WTC11 (cell line): ENCODE data around the gene ATP6V1C2. TPM values are rescaled to one million over a fixed set of nuclear protein-coding genes. Genes with fewer than 3 reads are reported as not detected.

Experiments
- ATAC-seq: fragments of 200-7000 bp; cut with Tn5 transposase; 2 replicates; pipeline ENCODE4 v1.10.0; 2021; ENCODE audit warnings: mild to moderate bottlenecking, moderate library complexity
- CTCF ChIA-PET: fragments of 300-600 bp; sonication (Branson Sonifier 250); formaldehyde crosslinking; loops from one replicate; lab custom pipeline; 2021; ENCODE audit warnings: antibody characterized with exemption; lab: Charles Lee
- POLR2A ChIA-PET: fragments of 350-600 bp; sonication (Branson Sonifier 250); formaldehyde crosslinking; loops from one replicate; lab custom pipeline; 2021; ENCODE audit warnings: antibody characterized with exemption; lab: Charles Lee
- DNase-seq: peaks from one replicate; pipeline ENCODE4 v3.0.0; 2021; ENCODE audit warnings: low spot score
- H3K27ac Mint-ChIP-seq: 2 replicates; pipeline ENCODE4 v1.8.0; 2021; ENCODE audit warnings: mixed read lengths
- H3K27me3 Mint-ChIP-seq: 2 replicates; pipeline ENCODE4 v1.8.0; 2021; ENCODE audit warnings: low read depth, mild to moderate bottlenecking, moderate library complexity, mixed read lengths
- H3K36me3 Mint-ChIP-seq: 2 replicates; pipeline ENCODE4 v1.8.0; 2021; ENCODE audit warnings: mixed read lengths
- H3K4me1 Mint-ChIP-seq: 2 replicates; pipeline ENCODE4 v1.8.0; 2022; ENCODE audit warnings: mixed read lengths
- H3K4me3 Mint-ChIP-seq: 2 replicates; pipeline ENCODE4 v1.8.0; 2021; ENCODE audit warnings: mild to moderate bottlenecking, moderate library complexity, mixed read lengths
- H3K9me3 Mint-ChIP-seq: 2 replicates; pipeline ENCODE4 v1.8.0; 2021; ENCODE audit warnings: mixed read lengths
- EMX1 ChIP-seq: fragments of 250-450 bp; sonication (Bioruptor Pico); IDR thresholded peaks from 2 replicates; pipeline ENCODE4 v1.8.0; 2021; ENCODE audit warnings: mild to moderate bottlenecking
- FOXJ3 ChIP-seq: sonication (generic); formaldehyde crosslinking; IDR thresholded peaks from 2 replicates; pipeline ENCODE4 v1.9.0; 2021; ENCODE audit warnings: missing genetic modification reagents, mild to moderate bottlenecking, borderline replicate concordance
- FOXP1 ChIP-seq: sonication (generic); formaldehyde crosslinking; IDR thresholded peaks from 2 replicates; pipeline ENCODE4 v1.8.0; 2022; ENCODE audit warnings: missing genetic modification reagents, mild to moderate bottlenecking, moderate library complexity, borderline replicate concordance
- GRHL2 ChIP-seq: fragments of 250-450 bp; sonication (Bioruptor Pico); IDR thresholded peaks from 2 replicates; pipeline ENCODE4 v1.8.0; 2022; ENCODE audit warnings: mild to moderate bottlenecking, moderate library complexity; ENCODE audit not compliant: insufficient replicate concordance, severe bottlenecking
- NFE2L1 ChIP-seq: sonication (generic); formaldehyde crosslinking; IDR thresholded peaks from 2 replicates; pipeline ENCODE4 v1.8.1; 2023; ENCODE audit warnings: missing genetic modification reagents
- NFYB ChIP-seq: sonication (generic); formaldehyde crosslinking; conservative IDR thresholded peaks from 2 replicates; pipeline ENCODE4 v1.8.0; 2022; ENCODE audit warnings: low read depth, missing genetic modification reagents
- PRRX2 ChIP-seq: fragments of 250-450 bp; sonication (Bioruptor Pico); IDR thresholded peaks from 2 replicates; pipeline ENCODE4 v1.8.0; 2021; ENCODE audit warnings: mild to moderate bottlenecking
- RORB ChIP-seq: fragments of 250-450 bp; sonication (Bioruptor Pico); IDR thresholded peaks from 2 replicates; pipeline ENCODE4 v1.9.0; 2021; ENCODE audit warnings: mild to moderate bottlenecking
- SMAD3 ChIP-seq: sonication (generic); formaldehyde crosslinking; IDR thresholded peaks from 2 replicates; pipeline ENCODE4 v1.8.0; 2022; ENCODE audit warnings: missing genetic modification reagents, mild to moderate bottlenecking, borderline replicate concordance
- SP1 ChIP-seq: sonication (generic); formaldehyde crosslinking; conservative IDR thresholded peaks from 2 replicates; pipeline ENCODE4 v1.8.1; 2022; ENCODE audit warnings: missing genetic modification reagents
- ZNF138 ChIP-seq: sonication (generic); formaldehyde crosslinking; conservative IDR thresholded peaks from 2 replicates; pipeline ENCODE4 v1.8.1; 2022; ENCODE audit warnings: mild to moderate bottlenecking, moderate library complexity, missing genetic modification reagents
- ZNF396 ChIP-seq: fragments of 250-450 bp; sonication (Bioruptor Pico); IDR thresholded peaks from 2 replicates; pipeline ENCODE4 v1.8.0; 2021; ENCODE audit warnings: mild to moderate bottlenecking, moderate library complexity, borderline replicate concordance
- ZNF671 ChIP-seq: fragments of 250-450 bp; sonication (Bioruptor Pico); IDR thresholded peaks from 2 replicates; pipeline ENCODE4 v1.8.0; 2021; ENCODE audit warnings: mild to moderate bottlenecking
- total RNA-seq: library from RNA; stranded (reverse); gene quantifications from 3 replicates; pipeline ENCODE4 v1.2.3, GENCODE V29; 2021
- TF ChIP-seq, protein P1 (sequence below): sonication (generic); formaldehyde crosslinking; IDR thresholded peaks from 2 replicates; pipeline ENCODE4 v1.8.0; 2022; ENCODE audit warnings: mild to moderate bottlenecking, missing genetic modification reagents
- TF ChIP-seq, protein P2 (sequence below): sonication (generic); formaldehyde crosslinking; IDR thresholded peaks from 2 replicates; pipeline ENCODE4 v1.8.1; 2022; ENCODE audit warnings: mild to moderate bottlenecking, moderate library complexity, missing genetic modification reagents
- TF ChIP-seq, protein P3 (sequence below): fragments of 250-450 bp; sonication (Bioruptor Pico); IDR thresholded peaks from 2 replicates; pipeline ENCODE4 v1.8.0; 2021; ENCODE audit warnings: mild to moderate bottlenecking
- TF ChIP-seq, protein P4 (sequence below): sonication (generic); formaldehyde crosslinking; IDR thresholded peaks from 2 replicates; pipeline ENCODE4 v1.8.0; 2022; ENCODE audit warnings: mild to moderate bottlenecking, missing genetic modification reagents
- TF ChIP-seq, protein P5 (sequence below): sonication (generic); formaldehyde crosslinking; IDR thresholded peaks from 2 replicates; pipeline ENCODE4 v1.8.0; 2023; ENCODE audit warnings: missing genetic modification reagents
- TF ChIP-seq, protein P6 (sequence below): sonication (generic); formaldehyde crosslinking; IDR thresholded peaks from 2 replicates; pipeline ENCODE4 v1.8.1; 2023; ENCODE audit warnings: mild to moderate bottlenecking, moderate library complexity, missing genetic modification reagents
- TF ChIP-seq, protein P7 (sequence below): fragments of 250-450 bp; sonication (Bioruptor Pico); conservative IDR thresholded peaks from 2 replicates; pipeline ENCODE4 v1.9.0; 2021; ENCODE audit warnings: mild to moderate bottlenecking

The ATP6V1C2 gene
- total RNA-seq, 1 experiment from 2014 or later = 0.42 TPM

DNA sequence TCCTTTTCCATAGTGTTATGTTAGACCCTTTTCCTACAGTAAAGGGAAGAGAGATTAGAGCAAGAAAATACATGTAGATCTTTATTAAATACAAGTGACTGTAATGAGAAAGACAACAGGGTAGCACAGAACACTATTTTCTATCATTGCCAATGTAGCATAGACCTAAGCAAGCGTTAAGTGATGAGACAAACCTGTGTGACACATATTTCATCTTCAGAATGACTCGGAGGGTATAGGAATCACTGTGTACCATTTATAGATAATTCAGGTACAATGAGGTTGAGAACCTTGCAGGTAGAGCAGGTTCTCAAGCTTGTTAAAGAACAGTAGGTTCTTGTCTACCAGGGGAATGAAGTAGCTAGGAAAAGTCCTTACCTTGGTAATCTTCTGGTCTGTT, 75.3 kb downstream of the ATP6V1C2 start:
- CTCF ChIA-PET = no interaction called here
- peaks cover 16% of the 10 kb centered on the region for H3K4me1 Mint-ChIP-seq
- POLR2A ChIA-PET = no interaction called here
- DNase-seq (no peak), ATAC-seq (no peak)
- H3K36me3 Mint-ChIP-seq = peaks cover 73% of the 10 kb centered on the region
- no peaks in the 10 kb centered on the region for H3K9me3 Mint-ChIP-seq
- no peaks in the 10 kb centered on the region for H3K27me3 Mint-ChIP-seq
- no peak overlapping the region for H3K4me3 Mint-ChIP-seq
- no peak for TF ChIP-seq ZNF396 (CRISPR knock-in tag)
- TF ChIP-seq, protein P1, sequence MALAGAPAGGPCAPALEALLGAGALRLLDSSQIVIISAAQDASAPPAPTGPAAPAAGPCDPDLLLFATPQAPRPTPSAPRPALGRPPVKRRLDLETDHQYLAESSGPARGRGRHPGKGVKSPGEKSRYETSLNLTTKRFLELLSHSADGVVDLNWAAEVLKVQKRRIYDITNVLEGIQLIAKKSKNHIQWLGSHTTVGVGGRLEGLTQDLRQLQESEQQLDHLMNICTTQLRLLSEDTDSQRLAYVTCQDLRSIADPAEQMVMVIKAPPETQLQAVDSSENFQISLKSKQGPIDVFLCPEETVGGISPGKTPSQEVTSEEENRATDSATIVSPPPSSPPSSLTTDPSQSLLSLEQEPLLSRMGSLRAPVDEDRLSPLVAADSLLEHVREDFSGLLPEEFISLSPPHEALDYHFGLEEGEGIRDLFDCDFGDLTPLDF = no peak
- no peak for TF ChIP-seq EMX1
- TF ChIP-seq, protein P2, sequence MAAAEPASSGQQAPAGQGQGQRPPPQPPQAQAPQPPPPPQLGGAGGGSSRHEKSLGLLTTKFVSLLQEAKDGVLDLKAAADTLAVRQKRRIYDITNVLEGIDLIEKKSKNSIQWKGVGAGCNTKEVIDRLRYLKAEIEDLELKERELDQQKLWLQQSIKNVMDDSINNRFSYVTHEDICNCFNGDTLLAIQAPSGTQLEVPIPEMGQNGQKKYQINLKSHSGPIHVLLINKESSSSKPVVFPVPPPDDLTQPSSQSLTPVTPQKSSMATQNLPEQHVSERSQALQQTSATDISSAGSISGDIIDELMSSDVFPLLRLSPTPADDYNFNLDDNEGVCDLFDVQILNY = no peak
- no peak for TF ChIP-seq NFYB
- no peak for TF ChIP-seq FOXJ3
- no peak for TF ChIP-seq RORB (CRISPR knock-in tag)
- no peak for TF ChIP-seq FOXP1
- TF ChIP-seq SP1 (CRISPR knock-in tag) = no peak
- no peak for TF ChIP-seq ZNF138 (CRISPR knock-in tag)
- TF ChIP-seq, protein P3, sequence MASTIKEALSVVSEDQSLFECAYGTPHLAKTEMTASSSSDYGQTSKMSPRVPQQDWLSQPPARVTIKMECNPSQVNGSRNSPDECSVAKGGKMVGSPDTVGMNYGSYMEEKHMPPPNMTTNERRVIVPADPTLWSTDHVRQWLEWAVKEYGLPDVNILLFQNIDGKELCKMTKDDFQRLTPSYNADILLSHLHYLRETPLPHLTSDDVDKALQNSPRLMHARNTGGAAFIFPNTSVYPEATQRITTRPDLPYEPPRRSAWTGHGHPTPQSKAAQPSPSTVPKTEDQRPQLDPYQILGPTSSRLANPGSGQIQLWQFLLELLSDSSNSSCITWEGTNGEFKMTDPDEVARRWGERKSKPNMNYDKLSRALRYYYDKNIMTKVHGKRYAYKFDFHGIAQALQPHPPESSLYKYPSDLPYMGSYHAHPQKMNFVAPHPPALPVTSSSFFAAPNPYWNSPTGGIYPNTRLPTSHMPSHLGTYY = no peak
- TF ChIP-seq, protein P4, sequence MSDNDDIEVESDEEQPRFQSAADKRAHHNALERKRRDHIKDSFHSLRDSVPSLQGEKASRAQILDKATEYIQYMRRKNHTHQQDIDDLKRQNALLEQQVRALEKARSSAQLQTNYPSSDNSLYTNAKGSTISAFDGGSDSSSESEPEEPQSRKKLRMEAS (CRISPR knock-in tag) = no peak
- TF ChIP-seq ZNF671 = no peak
- TF ChIP-seq SMAD3 (CRISPR knock-in tag) = no peak
- TF ChIP-seq, protein P5, sequence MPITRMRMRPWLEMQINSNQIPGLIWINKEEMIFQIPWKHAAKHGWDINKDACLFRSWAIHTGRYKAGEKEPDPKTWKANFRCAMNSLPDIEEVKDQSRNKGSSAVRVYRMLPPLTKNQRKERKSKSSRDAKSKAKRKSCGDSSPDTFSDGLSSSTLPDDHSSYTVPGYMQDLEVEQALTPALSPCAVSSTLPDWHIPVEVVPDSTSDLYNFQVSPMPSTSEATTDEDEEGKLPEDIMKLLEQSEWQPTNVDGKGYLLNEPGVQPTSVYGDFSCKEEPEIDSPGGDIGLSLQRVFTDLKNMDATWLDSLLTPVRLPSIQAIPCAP (CRISPR knock-in tag) = no peak
- TF ChIP-seq PRRX2 = no peak
- TF ChIP-seq, protein P6, sequence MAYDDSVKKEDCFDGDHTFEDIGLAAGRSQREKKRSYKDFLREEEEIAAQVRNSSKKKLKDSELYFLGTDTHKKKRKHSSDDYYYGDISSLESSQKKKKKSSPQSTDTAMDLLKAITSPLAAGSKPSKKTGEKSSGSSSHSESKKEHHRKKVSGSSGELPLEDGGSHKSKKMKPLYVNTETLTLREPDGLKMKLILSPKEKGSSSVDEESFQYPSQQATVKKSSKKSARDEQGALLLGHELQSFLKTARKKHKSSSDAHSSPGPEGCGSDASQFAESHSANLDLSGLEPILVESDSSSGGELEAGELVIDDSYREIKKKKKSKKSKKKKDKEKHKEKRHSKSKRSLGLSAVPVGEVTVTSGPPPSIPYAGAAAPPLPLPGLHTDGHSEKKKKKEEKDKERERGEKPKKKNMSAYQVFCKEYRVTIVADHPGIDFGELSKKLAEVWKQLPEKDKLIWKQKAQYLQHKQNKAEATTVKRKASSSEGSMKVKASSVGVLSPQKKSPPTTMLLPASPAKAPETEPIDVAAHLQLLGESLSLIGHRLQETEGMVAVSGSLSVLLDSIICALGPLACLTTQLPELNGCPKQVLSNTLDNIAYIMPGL = no peak
- no peak for TF ChIP-seq GRHL2 (CRISPR knock-in tag)
- TF ChIP-seq, protein P7, sequence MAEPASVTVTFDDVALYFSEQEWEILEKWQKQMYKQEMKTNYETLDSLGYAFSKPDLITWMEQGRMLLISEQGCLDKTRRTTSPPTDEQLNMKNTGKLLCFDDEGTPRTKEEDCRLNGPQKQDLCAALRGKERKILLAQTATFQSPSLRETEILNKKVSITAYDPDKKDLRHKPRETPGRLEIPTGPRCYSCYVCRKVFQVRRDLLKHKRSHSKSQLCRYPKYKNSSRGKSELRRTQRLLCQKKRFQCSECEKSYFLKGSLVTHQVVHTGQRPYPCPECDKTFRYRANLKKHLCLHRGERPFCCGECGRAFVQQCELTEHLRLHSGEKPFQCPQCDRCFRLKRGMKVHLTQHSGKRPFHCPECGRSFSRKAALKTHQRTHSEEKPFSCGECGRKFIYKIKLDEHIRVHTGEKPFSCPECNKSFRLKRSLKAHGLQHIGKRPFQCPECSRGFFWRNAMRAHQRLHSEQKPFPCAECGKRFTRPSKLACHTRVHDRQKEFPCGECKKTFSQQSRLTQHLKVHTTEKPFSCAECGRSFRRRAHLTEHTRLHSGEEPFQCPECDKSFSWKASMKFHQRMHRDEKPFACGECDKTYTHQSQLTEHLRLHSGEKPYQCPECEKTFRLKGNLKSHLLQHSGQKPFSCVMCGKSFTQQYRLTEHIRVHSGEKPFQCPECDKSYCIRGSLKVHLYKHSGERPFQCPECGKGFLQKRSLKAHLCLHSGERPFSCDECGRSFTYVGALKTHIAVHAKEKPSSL (CRISPR knock-in tag) = no peak
- TF ChIP-seq NFE2L1 (CRISPR knock-in tag) = no peak
- 0 out of 2 replicates have a peak overlapping the region, but pooled peaks have one; percentile 49 for H3K27ac Mint-ChIP-seq
